SK-N-MC (cell line): ENCODE results near the gene MYO5B.
"Not testable (repeated sequence)": the region's sequence is repeated elsewhere in the genome, so short reads cannot be mapped to it uniquely, and the experiment has no call there.

Experiments used
- DNase-seq: peaks from one replicate; pipeline ENCODE4 v3.0.0-alpha.2; 2011; ENCODE audit warnings: low read depth, low spot score
- H3K27ac ChIP-seq: fragments of 200-600 bp; sonication (generic); 2 replicates; pipeline ENCODE4 v1.5.1; 2016; ENCODE audit warnings: mixed run types
- H3K36me3 ChIP-seq: fragments of 200-600 bp; sonication (generic); 2 replicates; pipeline ENCODE4 v1.6.1; 2017; ENCODE audit warnings: antibody characterized with exemption, low read length, mixed read lengths; ENCODE audit not compliant: insufficient read depth
- H3K4me3 ChIP-seq: fragments of 200-600 bp; sonication (generic); 2 replicates; pipeline ENCODE4 v1.5.1; 2016
- H3K9ac ChIP-seq: fragments of 200-600 bp; sonication (generic); 2 replicates; pipeline ENCODE4 v1.8.0; 2017; ENCODE audit warnings: mixed run types, mixed read lengths; ENCODE audit not compliant: insufficient read length
- H3K9me3 ChIP-seq: fragments of 200-600 bp; sonication (generic); 2 replicates; pipeline ENCODE4 v1.6.1; 2017; ENCODE audit warnings: low read depth, mild to moderate bottlenecking, antibody characterized with exemption, low read length, moderate library complexity, mixed read lengths
- EZH2 ChIP-seq: fragments of 200-600 bp; sonication (generic); IDR thresholded peaks from one replicate; pipeline ENCODE4 v1.6.1; 2017; ENCODE audit warnings: antibody characterized with exemption
- FOXP2 ChIP-seq: optimal IDR thresholded peaks from 2 replicates; pipeline ENCODE3; 2011; ENCODE audit warnings: mild to moderate bottlenecking, moderate library complexity; ENCODE audit not compliant: insufficient read depth; ENCODE audit errors: extremely low read length, control extremely low read depth
- POLR2AphosphoS5 ChIP-seq: IDR thresholded peaks from 2 replicates; pipeline ENCODE4 v1.6.1; 2012; ENCODE audit warnings: mild to moderate bottlenecking, low read depth, low read length, borderline replicate concordance

The MYO5B gene

GRCh38 chr18:50194631-50195532 lies at the start of gene MYO5B:
Gene MYO5B, minus strand, starts transcription at chr18:50195147. Its CDS starts 354 bp downstream, at chr18:50194793.
- Histone ChIP-seq H3K27ac (no peak within 1 kb of the TSS), H3K36me3 (no peaks in the 10 kb centered on the region), H3K4me3 (peak within 1 kb of the TSS; percentile 33; the same call in 1 of the 2 replicates), H3K9ac (no peak within 1 kb of the TSS), H3K9me3 (no peaks in the 10 kb centered on the region)
- DNase-seq = no peak
- no peak for TF ChIP-seq FOXP2
- TF ChIP-seq EZH2 = peak; percentile 63
- TF ChIP-seq POLR2AphosphoS5 = no peak

- H3K9ac ChIP-seq, H3K4me3 ChIP-seq, DNase-seq, H3K36me3 ChIP-seq, H3K27ac ChIP-seq, H3K9me3 ChIP-seq: not testable (repeated sequence)
Measured at GRCh38 chr18:50241768-50242167, 46.8 kb upstream of the MYO5B start.

GRCh38 chr18:50240080-50240563 lies 45.2 kb upstream of the MYO5B start:
- DNase-seq = no peak
- Histone ChIP-seq H3K4me3 (no peak overlapping the region), H3K27ac (no peak overlapping the region), H3K9me3 (no peaks in the 10 kb centered on the region), H3K9ac (no peak overlapping the region), H3K36me3 (no peaks in the 10 kb centered on the region)
- no peak for TF ChIP-seq POLR2AphosphoS5

GRCh38 chr18:50232419-50232818 lies 37.5 kb upstream of the MYO5B start:
- Histone ChIP-seq H3K27ac (no peak overlapping the region), H3K9me3 (no peaks in the 10 kb centered on the region), H3K9ac (no peak overlapping the region), H3K4me3 (no peak overlapping the region), H3K36me3 (no peaks in the 10 kb centered on the region)
- no peak for DNase-seq
- TF ChIP-seq POLR2AphosphoS5 (no peak), FOXP2 (no peak), EZH2 (no peak)

GRCh38 chr18:50231621-50232020 lies 36.7 kb upstream of the MYO5B start:
- Histone ChIP-seq H3K4me3 (no peak overlapping the region), H3K36me3 (no peaks in the 10 kb centered on the region), H3K9ac (no peak overlapping the region), H3K9me3 (no peaks in the 10 kb centered on the region), H3K27ac (no peak overlapping the region)
- TF ChIP-seq FOXP2 (no peak), EZH2 (no peak), POLR2AphosphoS5 (no peak)
- no peak for DNase-seq

GRCh38 chr18:50220249-50220648 lies 25.3 kb upstream of the MYO5B start:
- H3K9ac ChIP-seq, H3K27ac ChIP-seq, H3K9me3 ChIP-seq, H3K4me3 ChIP-seq, H3K36me3 ChIP-seq, DNase-seq: not testable (repeated sequence)

GRCh38 chr18:50218432-50219197 lies 23.7 kb upstream of the MYO5B start:
- TF ChIP-seq EZH2 = no peak
- TF ChIP-seq POLR2AphosphoS5 = no peak
- TF ChIP-seq FOXP2 = no peak
- H3K9ac ChIP-seq = no peak overlapping the region
- no peak overlapping the region for H3K4me3 ChIP-seq
- no peaks in the 10 kb centered on the region for H3K36me3 ChIP-seq
- no peak for DNase-seq
- no peaks in the 10 kb centered on the region for H3K9me3 ChIP-seq
- H3K27ac ChIP-seq = no peak overlapping the region

- Histone ChIP-seq H3K36me3 (no peaks in the 10 kb centered on the region), H3K4me3 (no peak overlapping the region), H3K27ac (no peak overlapping the region), H3K9ac (no peak overlapping the region), H3K9me3 (no peaks in the 10 kb centered on the region)
- TF ChIP-seq EZH2 = no peak
- TF ChIP-seq POLR2AphosphoS5 = no peak
- no peak for TF ChIP-seq FOXP2
- DNase-seq = no peak
Measured at GRCh38 chr18:50209311-50209710, 14.4 kb upstream of the MYO5B start.
